Gastrocnemius medialis (tissue), 4 donors: Measurements from ENCODE around the gene IQSEC1.

Experiments used
- CTCF ChIP-seq, 5 experiments: fragments of 450-650 bp in 3 of 5; fragments of 200-600 bp in 2 of 5; sonication (generic) in 2 of 5; IDR thresholded peaks in 4 of 5; conservative IDR thresholded peaks in 1 of 5; 1 replicate in 4 of 5; 2 replicates in 1 of 5; pipeline ENCODE4 v1.5.1; 2016 to 2019; ENCODE audit warnings: antibody characterized with exemption in 5 of 5, mild to moderate bottlenecking in 3 of 5, moderate library complexity in 3 of 5
- POLR2A ChIP-seq, 2 donors: fragments of 450-650 bp; IDR thresholded peaks; one replicate each; pipeline ENCODE4 v1.6.1; 2017; ENCODE audit warnings: antibody characterized with exemption in 2 of 2, mild to moderate bottlenecking in 2 of 2, moderate library complexity in 2 of 2

- TF ChIP-seq CTCF (IDR thresholded peaks at IDR 0.05 in 4 of 5, conservative IDR thresholded peaks at IDR 0.05 in 1 of 5) (no peak), POLR2A (IDR thresholded peaks at IDR 0.05) (no peak)
Observed at GRCh38 chr3:13030684-13031083, 42.5 kb downstream of the IQSEC1 start.
